IMR-90 (cell line): ENCODE results near the gene LRP6. TPM values are rescaled to one million over a fixed set of nuclear protein-coding genes. Genes with fewer than 3 reads are reported as not detected.

Source experiments
- ATAC-seq: fragments of 200-7000 bp; cut with Tn5 transposase; 2 replicates; pipeline ENCODE4 v1.9.1; 2020; ENCODE audit warnings: low read depth, mild to moderate bottlenecking, moderate library complexity
- BruUV-seq: library from RNA; stranded (reverse); fragments of 400-500 nt; replicated peaks from 2 replicates; lab custom pipeline; 2021; lab: Mats Ljungman, UMichigan
- CTCF ChIA-PET: fragments of 300-600 bp; formaldehyde crosslinking; extraction: SDS; loops from one replicate; lab custom pipeline; 2021; ENCODE audit warnings: antibody characterized with exemption; lab: Yijun Ruan, JAX
- POLR2A ChIA-PET: fragments of 300-600 bp; sonication (Branson Sonifier 250); formaldehyde crosslinking; loops from one replicate; lab custom pipeline; 2022; ENCODE audit warnings: antibody characterized with exemption; ENCODE audit not compliant: unreplicated experiment; lab: Charles Lee
- DNase-seq: peaks from one replicate; pipeline ENCODE4 v3.0.0; 2013
- H2AFZ ChIP-seq: replicated peaks from 2 replicates; pipeline ENCODE3; 2013; ENCODE audit warnings: low read length, mild to moderate bottlenecking; ENCODE audit not compliant: poor library complexity
- H2AK5ac ChIP-seq: 2 replicates; pipeline ENCODE4 v1.6.1; 2013; ENCODE audit warnings: low read depth, low read length, inconsistent platforms
- H2AK9ac ChIP-seq: replicated peaks from 2 replicates; pipeline ENCODE3; 2013; ENCODE audit warnings: mild to moderate bottlenecking, low read depth, low read length, moderate library complexity; ENCODE audit not compliant: poor library complexity
- H2BK120ac ChIP-seq: 2 replicates; pipeline ENCODE4 v1.6.1; 2013; ENCODE audit warnings: low read depth, low read length, inconsistent platforms
- H2BK15ac ChIP-seq: 3 replicates; pipeline ENCODE4 v1.6.1; 2013; ENCODE audit warnings: low read depth, low read length, inconsistent platforms
- H2BK20ac ChIP-seq: 2 replicates; pipeline ENCODE4 v1.6.1; 2013; ENCODE audit warnings: low read depth, mild to moderate bottlenecking, inconsistent platforms, low read length, moderate library complexity
- H2BK5ac ChIP-seq: 2 replicates; pipeline ENCODE4 v1.6.1; 2013; ENCODE audit warnings: mild to moderate bottlenecking, low read depth, low read length, inconsistent platforms; ENCODE audit not compliant: poor library complexity, severe bottlenecking
- H3K14ac ChIP-seq: replicated peaks from 2 replicates; pipeline ENCODE4 v1.6.1; 2013; ENCODE audit warnings: low read depth, low read length, inconsistent platforms
- H3K18ac ChIP-seq: 2 replicates; pipeline ENCODE4 v1.6.1; 2013; ENCODE audit warnings: low read depth, low read length, control low read depth
- H3K23ac ChIP-seq: 2 replicates; pipeline ENCODE4 v1.6.1; 2013; ENCODE audit warnings: low read depth, low read length, inconsistent platforms
- H3K27ac ChIP-seq: 2 replicates; pipeline ENCODE4 v1.5.1; 2013; ENCODE audit warnings: mild to moderate bottlenecking, control low read depth, low read length; ENCODE audit not compliant: insufficient read depth
- H3K27me3 ChIP-seq: 2 replicates; pipeline ENCODE4 v1.6.1; 2013; ENCODE audit warnings: low read length; ENCODE audit not compliant: control insufficient read depth, insufficient read depth
- H3K36me3 ChIP-seq: 2 replicates; pipeline ENCODE4 v1.6.1; 2013; ENCODE audit warnings: low read length, mixed read lengths; ENCODE audit not compliant: control insufficient read depth, insufficient read depth
- H3K4ac ChIP-seq: 2 replicates; pipeline ENCODE4 v1.6.1; 2013; ENCODE audit warnings: low read depth, low read length, inconsistent platforms
- H3K4me1 ChIP-seq: 2 replicates; pipeline ENCODE4 v1.6.1; 2013; ENCODE audit warnings: low read length, mixed read lengths; ENCODE audit not compliant: control insufficient read depth, insufficient read depth
- H3K4me2 ChIP-seq: 2 replicates; pipeline ENCODE4 v1.6.1; 2013; ENCODE audit warnings: low read depth, mild to moderate bottlenecking, control low read depth, low read length, moderate library complexity
- H3K4me3 ChIP-seq: 2 replicates; pipeline ENCODE4 v1.5.1; 2013; ENCODE audit warnings: low read depth, mild to moderate bottlenecking, control low read depth, low read length, moderate library complexity; ENCODE audit not compliant: insufficient read depth
- H3K56ac ChIP-seq: 2 replicates; pipeline ENCODE4 v1.6.1; 2013; ENCODE audit warnings: low read length, inconsistent platforms; ENCODE audit not compliant: insufficient read depth; ENCODE audit errors: extremely low read depth
- H3K79me1 ChIP-seq, 2 experiments: 2 replicates each; pipeline ENCODE4 v1.6.1; 2013; ENCODE audit warnings: low read length in 2 of 2, inconsistent platforms in 1 of 2, low read depth in 1 of 2
- H3K9ac ChIP-seq: 2 replicates; pipeline ENCODE4 v1.6.1; 2013; ENCODE audit warnings: low read depth, low read length, control low read depth
- H3K9me1 ChIP-seq: 2 replicates; pipeline ENCODE4 v1.6.1; 2013; ENCODE audit warnings: low read length, inconsistent platforms; ENCODE audit not compliant: insufficient read depth
- H3K9me3 ChIP-seq: 2 replicates; pipeline ENCODE4 v1.6.1; 2013; ENCODE audit warnings: low read length; ENCODE audit not compliant: control insufficient read depth, insufficient read depth
- H4K20me1 ChIP-seq: 2 replicates; pipeline ENCODE4 v1.6.1; 2013; ENCODE audit warnings: low read length, inconsistent platforms; ENCODE audit not compliant: insufficient read depth
- H4K5ac ChIP-seq: 2 replicates; pipeline ENCODE4 v1.6.1; 2013; ENCODE audit warnings: mild to moderate bottlenecking, low read depth, low read length, control low read depth
- H4K8ac ChIP-seq, 2 experiments: 2 replicates each; pipeline ENCODE4 v1.6.1; 2013; ENCODE audit warnings: low read depth in 2 of 2, low read length in 2 of 2, control low read depth in 1 of 2, inconsistent platforms in 1 of 2
- H4K91ac ChIP-seq: 2 replicates; pipeline ENCODE4 v1.6.1; 2013; ENCODE audit warnings: low read depth, low read length, inconsistent platforms; ENCODE audit not compliant: insufficient read depth
- BHLHE40 ChIP-seq: fragments of 150-350 bp; IDR thresholded peaks from 2 replicates; pipeline ENCODE4 v1.6.1; 2016; ENCODE audit warnings: mild to moderate bottlenecking, low read depth, low read length
- CHD1 ChIP-seq: IDR thresholded peaks from 2 replicates; pipeline ENCODE4 v1.6.1; 2012; ENCODE audit warnings: low read depth, low read length, improper control_type of control experiment
- ELK1 ChIP-seq: fragments of 150-350 bp; IDR thresholded peaks from 2 replicates; pipeline ENCODE4 v1.6.1; 2016; ENCODE audit warnings: low read depth, mild to moderate bottlenecking, low read length, moderate library complexity, borderline replicate concordance
- FOS ChIP-seq: fragments of 150-350 bp; IDR thresholded peaks from 2 replicates; pipeline ENCODE4 v1.6.1; 2016; ENCODE audit warnings: low read depth, low read length
- MAZ ChIP-seq: IDR thresholded peaks from 2 replicates; pipeline ENCODE4 v1.6.1; 2012; ENCODE audit warnings: low read depth, mild to moderate bottlenecking, low read length, improper control_type of control experiment, moderate library complexity, borderline replicate concordance
- MXI1 ChIP-seq: IDR thresholded peaks from 2 replicates; pipeline ENCODE4 v1.6.1; 2012; ENCODE audit warnings: low read depth, mild to moderate bottlenecking, low read length, moderate library complexity, borderline replicate concordance
- POLR2A ChIP-seq: IDR thresholded peaks from 2 replicates; pipeline ENCODE4 v1.6.1; 2012; ENCODE audit warnings: mild to moderate bottlenecking, low read depth, low read length
- RAD21 ChIP-seq: IDR thresholded peaks from 2 replicates; pipeline ENCODE4 v1.6.1; 2012; ENCODE audit warnings: low read length, improper control_type of control experiment
- RCOR1 ChIP-seq: IDR thresholded peaks from 2 replicates; pipeline ENCODE4 v1.6.1; 2012; ENCODE audit warnings: mild to moderate bottlenecking, low read length, improper control_type of control experiment; ENCODE audit not compliant: insufficient replicate concordance
- WGBS, 2 experiments: methylation state at CpG; one replicate each; pipeline versions ENCODE4 v1.1.5 to v1.1.7; 2013; ENCODE audit warnings: missing lambda C conversion rate in 2 of 2; ENCODE audit not compliant: insufficient read length in 1 of 2; ENCODE audit errors: extremely low coverage in 2 of 2; 5-methylcytosine and 5-hydroxymethylcytosine counted together
- dilution Hi-C: fragments of 300-500 bp; cut with HindIII; formaldehyde crosslinking; loops from one replicate; pipeline ENCODE4 v1.14.3; 2018; ENCODE audit warnings: low sequenced_read_pairs; ENCODE audit not compliant: unreplicated experiment
- in situ Hi-C: fragments of 300-500 bp; cut with MboI; formaldehyde crosslinking; loops from 3 replicates; pipeline ENCODE4 v1.14.3; 2019; ENCODE audit warnings: low sequenced_read_pairs, inconsistent platforms, mixed read lengths
- intact Hi-C: fragments of 100-400 bp; cut with micrococcal nuclease; formaldehyde crosslinking; loops from 2 replicates; pipeline ENCODE4 v1.10.0; 2022
- polyA plus RNA-seq, 3 experiments: library from polyadenylated mRNA; depleted of rRNA; stranded (reverse); fragments of >200 nt; gene quantifications; 2 replicates each; pipeline ENCODE4 v1.2.3, GENCODE V29; 2012; ENCODE audit warnings: low replicate concordance in 1 of 3
- total RNA-seq: library from RNA; depleted of rRNA; stranded (reverse); fragments of >200 nt; gene quantifications from 2 replicates; pipeline ENCODE4 v1.2.3, GENCODE V29; 2012

Gene LRP6
- total and polyA plus RNA-seq, 2 of the 4 experiments (the other 2 are of a cell fraction), result 14.2 to 32.1 TPM

GRCh38 chr12:12178559-12178958 is 88.3 kb downstream of the LRP6 start:
- no peak overlapping the region for H2AK5ac ChIP-seq
- no peaks in the 10 kb centered on the region for H3K9me3 ChIP-seq
- peaks cover 5% of the 10 kb centered on the region; the same call in 1 of the 2 replicates for H4K20me1 ChIP-seq
- H3K4me2 ChIP-seq, result no peak overlapping the region
- dilution Hi-C loops (no loop called here), intact Hi-C loops (loop anchor here (10.0 kb wide), 1 partner anchor 146 kb away; no protein-coding TSS in a partner anchor), in situ Hi-C loops (no loop called here)
- peaks cover 6% of the 10 kb centered on the region for H3K36me3 ChIP-seq
- H3K27ac ChIP-seq, result no peak overlapping the region
- H3K4ac ChIP-seq, result no peak overlapping the region
- H3K18ac ChIP-seq, result no peak overlapping the region
- BruUV-seq, result no TSS peak
- no peak overlapping the region for H3K56ac ChIP-seq
- no peak overlapping the region for H3K9ac ChIP-seq
- no CpG with 5 or more reads among the region's 2 CpGs for WGBS, 2 experiments
- no peak overlapping the region for H4K91ac ChIP-seq
- H2AFZ ChIP-seq, result no peak overlapping the region
- H3K27me3 ChIP-seq, result no peaks in the 10 kb centered on the region
- no peak overlapping the region for H2BK15ac ChIP-seq
- TF ChIP-seq RCOR1 (no peak), BHLHE40 (no peak), ELK1 (no peak), POLR2A (no peak), FOS (no peak), MAZ (no peak), RAD21 (no peak), MXI1 (no peak), CHD1 (no peak)
- no peak overlapping the region for H4K5ac ChIP-seq
- peaks cover 4% of the 10 kb centered on the region; the same call in 1 of the 2 replicates for H3K9me1 ChIP-seq
- H3K23ac ChIP-seq, result no peak overlapping the region
- H2BK20ac ChIP-seq, result no peak overlapping the region
- H3K4me1 ChIP-seq, result peaks cover 5% of the 10 kb centered on the region; the same call in 1 of the 2 replicates
- H2BK5ac ChIP-seq, result no peak overlapping the region
- no peak overlapping the region for H2AK9ac ChIP-seq
- no peak overlapping the region for H3K4me3 ChIP-seq
- H2BK120ac ChIP-seq, result no peak overlapping the region
- DNase-seq (no peak), ATAC-seq (no peak)
- no peak overlapping the region for H3K14ac ChIP-seq
- CTCF ChIA-PET, result no interaction called here
- POLR2A ChIA-PET, result no interaction called here
- H3K79me1 ChIP-seq, result peaks cover 4 to 25% of the 10 kb centered on the region in 2 experiments; a peak in 3 of 4 replicates
- H4K8ac ChIP-seq, result no peak overlapping the region
